ENCODE results near the gene CCDC127. TPM values are rescaled to one million over a fixed set of nuclear protein-coding genes. Genes with fewer than 3 reads are reported as not detected.
"Not testable (repeated sequence)": the region's sequence is repeated elsewhere in the genome, so short reads cannot be mapped to it uniquely, and the experiment has no call there.

CCDC127 gene
- total and polyA plus RNA-seq, 2 of the 13 experiments (the other 11 are each of a cell fraction or from before 2014, with no cell fraction given), result 2.9 to 4.3 TPM

- TF ChIP-seq HMGXB4 (CRISPR knock-in tag; IDR thresholded peaks at IDR 0.05; ENCODE audit: borderline replicate concordance in 1 of 2, low read depth in 1 of 2) (no peak), ZNF740 (CRISPR knock-in tag; IDR thresholded peaks at IDR 0.05) (no peak), ZNF720 (CRISPR knock-in tag; IDR thresholded peaks at IDR 0.05) (no peak), ZNF569 (CRISPR knock-in tag; IDR thresholded peaks at IDR 0.05; ENCODE audit: borderline replicate concordance) (no peak), TOPORS (CRISPR knock-in tag; IDR thresholded peaks at IDR 0.05) (no peak), CSRNP2 (CRISPR knock-in tag; conservative IDR thresholded peaks at IDR 0.05; ENCODE audit: low read depth) (no peak), TARDBP (CRISPR knock-in tag; IDR thresholded peaks at IDR 0.05) (no peak), ARNT (IDR thresholded peaks at IDR 0.05) (no peak)
Measured at GRCh38 chr5:230711-231110, 12.8 kb upstream of the CCDC127 start (continued).

GRCh38 chr5:228886-229285 lies 10.9 kb upstream of the CCDC127 start:
- intact Hi-C loops (cut with micrococcal nuclease; ENCODE audit: unreplicated experiment), result no loop called here

GRCh38 chr5:227375-227774 lies 9.4 kb upstream of the CCDC127 start:
- POLR2A ChIA-PET, result not testable (repeated sequence)

More at GRCh38 chr5:228886-229285, 10.9 kb upstream of the CCDC127 start:
- no peak for FAIRE-seq
- Histone ChIP-seq H3K27me3 (ENCODE audit: control insufficient read depth in 1 of 2, insufficient read depth in 2 of 2, low read length in 2 of 2) (no peaks in the 10 kb centered on the region), H3K9ac (ENCODE audit: insufficient read depth, low read depth, low read length) (no peak overlapping the region), H3K4me2 (ENCODE audit: low read depth, low read length) (no peak overlapping the region), H4K20me1 (ENCODE audit: insufficient read depth, low read length) (no peaks in the 10 kb centered on the region), H3K9me3 (ENCODE audit: low read length) (no peaks in the 10 kb centered on the region), H3K79me2 (ENCODE audit: insufficient read depth, low read length) (peaks cover 2% of the 10 kb centered on the region), H3K4me3 (replicated peaks in 1 of 3; ENCODE audit: insufficient read depth in 1 of 3, low read depth in 2 of 3, low read length in 3 of 3) (no peak overlapping the region), H2AFZ (ENCODE audit: low read length) (no peak overlapping the region), H3K27ac (ENCODE audit: extremely low read length, insufficient read depth, low read length) (no peak overlapping the region), H3K4me1 (ENCODE audit: insufficient read depth, low read length) (no peaks in the 10 kb centered on the region), H3K36me3 (replicated peaks in 1 of 2; ENCODE audit: control insufficient read depth in 1 of 2, insufficient read depth in 2 of 2, low read length in 2 of 2) (peaks cover 24 to 80% of the 10 kb centered on the region in 2 experiments; a peak in 4 of 5 replicates)
- BruUV-seq (replicated peaks), result no TSS peak
- WGBS (ENCODE audit: low lambda C conversion rate), result 98% methylated on average over 3 of the region's 3 CpGs
- TF ChIP-seq MLLT10 (CRISPR knock-in tag; IDR thresholded peaks at IDR 0.05) (no peak), GTF3A (CRISPR knock-in tag; conservative IDR thresholded peaks at IDR 0.05) (no peak), ELF3 (CRISPR knock-in tag; IDR thresholded peaks at IDR 0.05) (no peak)
- POLR2A ChIA-PET, result no interaction called here
- in situ Hi-C loops (cut with HindIII; ENCODE audit: extremely low pct_ligation_motif_present, low pct_unique_long_range_greater_than_20kb), result no loop called here
- CTCF ChIA-PET (ENCODE audit: low intra/inter-chr PET ratio, low total read pairs), result no interaction called here
- no peak for ATAC-seq
- no peak for DNase-seq (ENCODE audit: low spot score)

More at GRCh38 chr5:227375-227774, 9.4 kb upstream of the CCDC127 start:
- in situ Hi-C loops (cut with HindIII; ENCODE audit: extremely low pct_ligation_motif_present, low pct_unique_long_range_greater_than_20kb); H3K4me1 ChIP-seq (ENCODE audit: insufficient read depth, low read length); H3K27me3 ChIP-seq (ENCODE audit: control insufficient read depth in 1 of 2, insufficient read depth in 2 of 2, low read length in 2 of 2); CTCF ChIA-PET (ENCODE audit: low intra/inter-chr PET ratio, low total read pairs); H3K4me2 ChIP-seq (ENCODE audit: low read depth, low read length); intact Hi-C loops (cut with micrococcal nuclease; ENCODE audit: unreplicated experiment); H4K20me1 ChIP-seq (ENCODE audit: insufficient read depth, low read length); H3K27ac ChIP-seq (ENCODE audit: extremely low read length, insufficient read depth, low read length); FAIRE-seq; BruUV-seq (replicated peaks); ATAC-seq; H2AFZ ChIP-seq (ENCODE audit: low read length); H3K4me3 ChIP-seq (replicated peaks in 1 of 3; ENCODE audit: insufficient read depth in 1 of 3, low read depth in 2 of 3, low read length in 3 of 3); H3K9ac ChIP-seq (ENCODE audit: insufficient read depth, low read depth, low read length); H3K9me3 ChIP-seq (ENCODE audit: low read length); DNase-seq (ENCODE audit: low spot score): not testable (repeated sequence)
- WGBS (ENCODE audit: low lambda C conversion rate), result 95% methylated on average over 14 of the region's 17 CpGs
- Histone ChIP-seq H3K36me3 (replicated peaks in 1 of 2; ENCODE audit: control insufficient read depth in 1 of 2, insufficient read depth in 2 of 2, low read length in 2 of 2) (peaks cover 26 to 73% of the 10 kb centered on the region in 2 experiments; a peak in 4 of 5 replicates), H3K79me2 (ENCODE audit: insufficient read depth, low read length) (peaks cover 17% of the 10 kb centered on the region)

Data from HepG2 (cell line).